GM23248 (cell line): ENCODE data around the gene CXCL3. TPM values are rescaled to one million over a fixed set of nuclear protein-coding genes. Genes with fewer than 3 reads are reported as not detected.

Experiments used
- DNase-seq: peaks from one replicate; pipeline ENCODE4 v3.0.0-alpha.2; 2015
- H2AFZ ChIP-seq: fragments of 200-600 bp; sonication (generic); 2 replicates; pipeline ENCODE4 v1.6.1; 2016; ENCODE audit warnings: antibody characterized with exemption
- H3F3A ChIP-seq: fragments of 200-600 bp; sonication (generic); 2 replicates; pipeline ENCODE4 v1.6.1; 2016; ENCODE audit warnings: mild to moderate bottlenecking, antibody characterized with exemption, mixed run types; ENCODE audit not compliant: insufficient read depth
- H3K27ac ChIP-seq: fragments of 200-600 bp; sonication (generic); 2 replicates; pipeline ENCODE4 v1.5.1; 2016; ENCODE audit warnings: mild to moderate bottlenecking
- H3K27me3 ChIP-seq: fragments of 200-600 bp; sonication (generic); replicated peaks from 2 replicates; pipeline ENCODE4 v1.6.1; 2016; ENCODE audit warnings: mild to moderate bottlenecking; ENCODE audit not compliant: insufficient read depth
- H3K36me3 ChIP-seq: fragments of 200-600 bp; sonication (generic); 2 replicates; pipeline ENCODE4 v1.6.1; 2016; ENCODE audit warnings: low read depth, mild to moderate bottlenecking
- H3K4me1 ChIP-seq: fragments of 200-600 bp; sonication (generic); 2 replicates; pipeline ENCODE4 v1.6.1; 2016; ENCODE audit warnings: mild to moderate bottlenecking; ENCODE audit not compliant: insufficient read depth
- H3K4me2 ChIP-seq: fragments of 200-600 bp; sonication (generic); one replicate; pipeline ENCODE4 v1.6.1; 2016; ENCODE audit warnings: mild to moderate bottlenecking; ENCODE audit not compliant: unreplicated experiment
- H3K4me3 ChIP-seq: fragments of 200-600 bp; sonication (generic); 2 replicates; pipeline ENCODE4 v1.5.1; 2016; ENCODE audit warnings: mild to moderate bottlenecking
- H3K79me2 ChIP-seq: fragments of 200-600 bp; sonication (generic); 2 replicates; pipeline ENCODE4 v1.6.1; 2016; ENCODE audit warnings: mild to moderate bottlenecking; ENCODE audit not compliant: insufficient read depth
- H3K9ac ChIP-seq: fragments of 200-600 bp; sonication (generic); 2 replicates; pipeline ENCODE4 v1.6.1; 2016; ENCODE audit warnings: mild to moderate bottlenecking
- H3K9me2 ChIP-seq: fragments of 200-600 bp; sonication (generic); 2 replicates; pipeline ENCODE4 v1.6.1; 2016; ENCODE audit warnings: mixed run types, mild to moderate bottlenecking, moderate library complexity; ENCODE audit not compliant: insufficient read depth
- H3K9me3 ChIP-seq: fragments of 200-600 bp; sonication (generic); one replicate; pipeline ENCODE4 v1.6.1; 2017; ENCODE audit warnings: low read depth
- H4K20me1 ChIP-seq: fragments of 200-600 bp; sonication (generic); 2 replicates; pipeline ENCODE4 v1.6.0; 2016; ENCODE audit not compliant: insufficient read depth
- EZH2 ChIP-seq: fragments of 200-600 bp; sonication (generic); IDR thresholded peaks from 2 replicates; pipeline ENCODE4 v1.6.1; 2018; ENCODE audit warnings: antibody characterized with exemption, mild to moderate bottlenecking; ENCODE audit not compliant: insufficient read depth, poor library complexity, severe bottlenecking
- EZH2phosphoT487 ChIP-seq: fragments of 200-600 bp; sonication (generic); IDR thresholded peaks from 2 replicates; pipeline ENCODE4 v1.6.1; 2018; ENCODE audit warnings: antibody characterized with exemption, moderate library complexity, mild to moderate bottlenecking, low read depth; ENCODE audit not compliant: insufficient read depth
- WGBS, 2 experiments: methylation state at CpG; one replicate each; pipeline ENCODE4 v1.1.6; 2015 to 2017; ENCODE audit warnings: low lambda C conversion rate in 2 of 2, low coverage in 1 of 2; ENCODE audit errors: missing lambda C conversion rate in 2 of 2; 5-methylcytosine and 5-hydroxymethylcytosine counted together
- in situ Hi-C: fragments of 300-500 bp; cut with MboI; formaldehyde crosslinking; loops from 2 replicates; pipeline ENCODE4 v1.15.0; 2020
- polyA plus RNA-seq: library from polyadenylated mRNA; unstranded; fragments of >200 nt; fragmentation: Nextera tagmentation; extraction: Ambion mirVana; gene quantifications from 2 replicates; pipeline ENCODE4 v1.2.1, GENCODE V29; 2016
- small RNA-seq: library from RNA; depleted of rRNA; stranded (forward); fragments of <200 nt; gene quantifications from one replicate; pipeline ENCODE3, GENCODE V24; 2014; ENCODE audit warnings: low read depth, low replicate concordance
- total RNA-seq: library from RNA; depleted of rRNA; stranded (reverse); fragments of >200 nt; shearing (Covaris generic); gene quantifications from 2 replicates; pipeline ENCODE4 v1.2.3, GENCODE V29; 2014; rRNA removed

The CXCL3 gene
- total and polyA plus RNA-seq, 2 experiments from 2014 or later = 3.0 TPM; not detected in 1

DNA sequence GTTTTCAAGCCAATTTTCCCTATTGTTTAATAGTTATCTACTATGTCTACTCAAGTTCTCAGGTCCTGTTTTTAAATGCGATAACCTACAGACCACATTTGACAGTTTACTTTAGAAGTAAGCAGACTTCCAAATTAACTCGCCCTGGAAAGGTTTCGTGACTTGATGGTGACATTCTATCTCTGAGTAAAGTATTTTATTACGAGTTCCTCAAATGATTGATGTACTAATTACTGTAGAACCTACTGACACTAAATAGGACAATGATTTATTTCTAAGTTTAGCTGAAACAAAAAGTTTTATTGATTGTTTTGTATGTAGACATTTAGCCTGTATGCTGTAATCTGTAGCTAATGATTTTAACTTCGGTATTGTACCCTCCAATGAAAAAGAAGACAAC lies 48.6 kb downstream of the CXCL3 start:
- DNase-seq = no peak
- Histone ChIP-seq H3K9me2 (no peaks in the 10 kb centered on the region), H3K4me3 (no peak overlapping the region), H4K20me1 (no peaks in the 10 kb centered on the region), H3K4me1 (no peaks in the 10 kb centered on the region), H3K36me3 (no peaks in the 10 kb centered on the region), H3K9ac (no peak overlapping the region), H3K27me3 (no peaks in the 10 kb centered on the region), H3K27ac (no peak overlapping the region), H2AFZ (no peak overlapping the region), H3K9me3 (no peaks in the 10 kb centered on the region), H3K4me2 (no peak overlapping the region), H3K79me2 (no peaks in the 10 kb centered on the region), H3F3A (no peaks in the 10 kb centered on the region)
- 89 to 95% methylated on average over 5 of the region's 5 CpGs for WGBS, 2 experiments
- no peak for TF ChIP-seq EZH2phosphoT487
- no peak for TF ChIP-seq EZH2
- in situ Hi-C loops = no loop called here

DNA sequence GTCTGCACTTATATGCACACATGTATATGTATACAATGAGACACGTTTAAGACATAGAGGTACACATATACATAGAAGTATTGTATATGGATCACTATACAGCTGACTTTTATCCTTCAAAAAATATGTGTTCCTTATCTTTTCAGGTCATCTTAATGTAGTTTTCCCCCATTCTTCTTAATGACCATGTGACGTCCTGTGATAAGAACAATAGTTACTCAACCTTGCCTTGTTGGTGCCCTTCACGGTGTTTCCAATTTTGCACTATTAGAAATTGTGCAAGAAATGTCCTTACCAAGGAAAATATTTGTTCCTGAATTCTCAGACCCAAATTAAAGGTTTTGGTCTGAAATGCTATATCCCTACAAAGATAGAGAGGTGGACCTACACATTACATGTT lies 49.5 kb downstream of the CXCL3 start:
- no peak for TF ChIP-seq EZH2
- TF ChIP-seq EZH2phosphoT487 = no peak
- H3K4me2 ChIP-seq = no peak overlapping the region
- H3K27ac ChIP-seq = no peak overlapping the region
- in situ Hi-C loops = no loop called here
- no peak overlapping the region for H3K4me3 ChIP-seq
- no peak overlapping the region for H2AFZ ChIP-seq
- H3K4me1 ChIP-seq = no peaks in the 10 kb centered on the region
- no peaks in the 10 kb centered on the region for H3K36me3 ChIP-seq
- H3F3A ChIP-seq = no peaks in the 10 kb centered on the region
- H3K9me2 ChIP-seq = no peaks in the 10 kb centered on the region
- no peak for DNase-seq
- no peaks in the 10 kb centered on the region for H4K20me1 ChIP-seq
- no peaks in the 10 kb centered on the region for H3K9me3 ChIP-seq
- no peaks in the 10 kb centered on the region for H3K27me3 ChIP-seq
- no peaks in the 10 kb centered on the region for H3K79me2 ChIP-seq
- H3K9ac ChIP-seq = no peak overlapping the region
- WGBS, 2 experiments = 83 to 88% methylated on average over 3 of the region's 3 CpGs

DNA sequence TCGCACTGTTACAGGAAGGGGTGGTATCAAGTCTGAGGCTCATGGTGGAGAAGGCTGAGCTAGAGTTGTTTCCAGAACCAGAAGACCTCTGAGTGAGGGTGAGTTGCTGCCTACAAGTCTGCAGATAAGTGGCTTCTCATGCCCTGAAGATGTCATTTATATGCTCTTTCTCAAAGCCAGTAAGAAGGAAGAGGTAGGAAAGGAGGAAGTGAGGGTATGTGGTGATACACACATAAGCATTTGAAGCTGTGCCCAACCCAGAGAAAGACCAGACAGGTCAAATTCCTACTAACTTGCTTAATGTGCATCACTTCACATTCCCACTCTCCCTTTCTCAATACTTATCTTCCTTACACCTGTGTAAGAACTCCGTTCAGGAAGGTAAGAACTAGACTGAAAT lies 50.4 kb downstream of the CXCL3 start, which contains the start of gene PPBP:
PPBP (minus strand) TSS at position 130 of the 400 bp plus-strand sequence; CDS start at position 43, 87 bp downstream.
- H3K36me3 ChIP-seq = no peaks in the 10 kb centered on the region
- WGBS, 2 experiments = 76 to 81% methylated on average over 2 of the region's 2 CpGs
- H3K4me2 ChIP-seq = no peak within 1 kb of the TSS
- no peak within 1 kb of the TSS for H3K27ac ChIP-seq
- H3K4me1 ChIP-seq = no peaks in the 10 kb centered on the region
- in situ Hi-C loops = no loop called here
- H3K27me3 ChIP-seq = no peaks in the 10 kb centered on the region
- no peaks in the 10 kb centered on the region for H3K9me2 ChIP-seq
- no peaks in the 10 kb centered on the region for H3K9me3 ChIP-seq
- DNase-seq = no peak
- TF ChIP-seq EZH2phosphoT487 = no peak
- no peaks in the 10 kb centered on the region for H3K79me2 ChIP-seq
- no peak within 1 kb of the TSS for H3K9ac ChIP-seq
- no peak within 1 kb of the TSS for H2AFZ ChIP-seq
- H4K20me1 ChIP-seq = no peaks in the 10 kb centered on the region
- H3K4me3 ChIP-seq = no peak within 1 kb of the TSS
- no peaks in the 10 kb centered on the region for H3F3A ChIP-seq

Small RNAs within 50 kb of the gene (small RNA-seq; reads per million reads assigned to genes)
- not detected for gene RN7SL218P

Other genes starting within 250 kb of the CXCL3 start
- 8.1 and 13.5 TPM in 2 replicates for gene CXCL6, start 202.0 kb downstream of the CXCL3 start, total RNA-seq
- gene CXCL6, start 202.0 kb downstream of the CXCL3 start, polyA plus RNA-seq = 16.3 and 17.9 TPM in 2 replicates
- 13.8 TPM in 1 of 2 replicates, not detected in the other for gene PF4V1, start 185.4 kb downstream of the CXCL3 start, total RNA-seq
- 6.5 and 8.1 TPM in 2 replicates for gene PF4V1, start 185.4 kb downstream of the CXCL3 start, polyA plus RNA-seq
- 12.9 and 14.8 TPM in 2 replicates for gene CXCL1, start 169.3 kb downstream of the CXCL3 start, total RNA-seq
- gene CXCL1, start 169.3 kb downstream of the CXCL3 start, polyA plus RNA-seq = 12.6 and 13.9 TPM in 2 replicates
- gene PF4, start 56.7 kb downstream of the CXCL3 start, total RNA-seq = not detected in 2 replicates
- gene PF4, start 56.7 kb downstream of the CXCL3 start, polyA plus RNA-seq = not detected in 2 replicates
- gene PPBP, start 50.5 kb downstream of the CXCL3 start, total RNA-seq = not detected in 2 replicates
- not detected in 2 replicates for gene PPBP, start 50.5 kb downstream of the CXCL3 start, polyA plus RNA-seq
- gene CXCL5, start 40.0 kb downstream of the CXCL3 start, total RNA-seq = not detected in 2 replicates
- gene CXCL5, start 40.0 kb downstream of the CXCL3 start, polyA plus RNA-seq = not detected in 2 replicates
- 2.4 and 6.7 TPM in 2 replicates for gene CXCL2, start 60.5 kb upstream of the CXCL3 start, total RNA-seq
- 6.0 TPM in 2 replicates for gene CXCL2, start 60.5 kb upstream of the CXCL3 start, polyA plus RNA-seq
- 6.3 and 10.7 TPM in 2 replicates for gene MTHFD2L, start 119.4 kb upstream of the CXCL3 start, total RNA-seq
- 7.9 and 9.0 TPM in 2 replicates for gene MTHFD2L, start 119.4 kb upstream of the CXCL3 start, polyA plus RNA-seq